Jurkat, Clone E6-1 (cell line): ENCODE results near the gene IL4I1.
"Not testable (repeated sequence)": the region's sequence is repeated elsewhere in the genome, so short reads cannot be mapped to it uniquely, and the experiment has no call there.

Experiments used
- DNase-seq: peaks from one replicate; pipeline ENCODE4 v3.0.0-alpha.2; 2011; ENCODE audit warnings: low read depth, low spot score
- H3K4me3 ChIP-seq: 2 replicates; pipeline ENCODE4 v1.5.1; 2011; ENCODE audit warnings: mild to moderate bottlenecking, low read length, control low read depth, moderate library complexity

The IL4I1 gene

DNA sequence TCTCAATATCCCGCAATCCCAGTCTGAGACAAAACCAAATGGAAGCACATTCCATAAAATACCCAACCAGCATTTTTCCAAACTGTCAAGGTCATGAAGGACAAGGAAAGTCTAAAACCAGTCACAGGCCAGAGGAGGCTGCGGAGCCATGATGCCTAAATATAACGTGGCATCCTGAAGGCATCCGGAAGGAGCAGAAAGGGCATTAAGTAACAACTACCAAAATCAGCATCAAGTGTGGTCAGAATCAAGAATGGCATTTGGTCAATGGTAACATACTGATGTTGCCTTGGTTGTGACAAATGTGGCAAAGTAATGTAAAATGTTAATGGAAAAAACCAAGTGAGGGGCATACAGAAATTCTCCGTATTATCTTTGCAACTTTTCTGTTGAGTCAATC lies 28.8 kb upstream of the IL4I1 start:
- H3K4me3 ChIP-seq = no peak overlapping the region

DNA sequence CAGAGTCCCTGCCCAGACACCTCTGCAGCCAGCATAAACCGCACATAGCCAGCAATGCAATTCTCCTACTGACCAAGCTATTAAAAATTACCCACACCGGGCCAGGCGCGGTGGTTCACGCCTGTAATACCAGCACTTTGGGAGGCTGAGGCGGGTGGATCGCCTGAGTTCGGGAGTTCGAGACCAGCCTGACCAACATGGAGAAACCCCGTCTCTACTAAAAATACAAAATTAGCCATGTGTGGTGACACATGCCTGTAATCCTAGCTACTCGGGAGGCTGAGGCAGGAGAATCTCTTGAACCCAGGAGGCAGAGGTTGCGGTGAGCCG lies 28.2 kb upstream of the IL4I1 start:
- H3K4me3 ChIP-seq, DNase-seq: not testable (repeated sequence)

More for the DNA sequence above, 28.8 kb upstream of the IL4I1 start:
- no peak for DNase-seq

- no peak overlapping the region for H3K4me3 ChIP-seq
- no peak for DNase-seq
These were observed 27.6 kb upstream of the IL4I1 start for GRCh38 chr19:49924004-49924880.

GRCh38 chr19:49923055-49924003 lies 26.6 kb upstream of the IL4I1 start:
- H3K4me3 ChIP-seq = no peak overlapping the region

DNA sequence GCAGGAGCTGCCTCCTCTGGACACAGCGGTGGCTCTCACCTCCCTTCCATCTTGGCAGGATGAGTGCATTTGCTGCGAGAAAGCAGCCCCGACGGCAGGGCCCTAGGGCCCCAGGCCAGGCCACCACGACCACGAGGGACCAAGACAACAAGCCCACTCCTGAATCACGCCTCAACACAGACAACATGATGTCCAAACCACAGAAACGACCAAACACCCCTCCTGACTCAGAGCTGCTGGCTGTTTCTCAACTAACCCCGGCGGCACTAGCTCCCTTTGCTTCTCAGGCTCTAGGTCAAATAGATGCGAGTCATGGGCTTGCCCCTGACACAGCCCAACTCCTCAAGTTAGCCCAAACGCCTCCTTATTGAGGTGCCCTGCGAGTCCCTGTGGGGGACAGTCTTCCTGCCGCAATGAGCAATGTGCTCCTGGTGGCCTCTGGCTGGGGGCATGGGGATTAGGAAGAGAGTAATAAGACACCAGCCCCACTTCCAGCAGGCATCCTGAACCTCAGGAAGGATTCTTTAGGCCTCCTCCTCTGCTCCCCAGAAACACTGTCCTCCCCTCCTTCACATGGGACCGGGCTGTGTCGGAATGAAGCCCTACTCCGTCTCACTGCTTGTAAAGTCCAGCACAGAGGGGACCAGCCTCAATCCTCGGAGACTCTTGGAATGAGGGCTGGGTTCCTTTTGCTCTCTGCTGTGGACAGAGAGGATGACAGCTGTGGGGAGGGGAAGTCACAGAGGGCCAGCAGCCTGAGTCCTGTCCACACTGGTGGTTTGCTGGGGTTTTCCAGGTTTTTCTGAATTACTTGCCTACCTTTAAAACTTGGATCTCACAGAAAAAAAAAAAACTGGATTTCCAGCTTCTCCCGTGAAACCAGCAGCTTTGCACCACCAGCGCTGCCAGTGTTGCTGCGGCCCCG lies 25.4 kb upstream of the IL4I1 start:
- no peak for DNase-seq
- H3K4me3 ChIP-seq = no peak overlapping the region

More at GRCh38 chr19:49923055-49924003, 26.6 kb upstream of the IL4I1 start:
- no peak for DNase-seq

GRCh38 chr19:49920624-49921363 lies 24.1 kb upstream of the IL4I1 start:
- no peak for DNase-seq
- no peak overlapping the region for H3K4me3 ChIP-seq

GRCh38 chr19:49918089-49918488 lies 21.4 kb upstream of the IL4I1 start:
- DNase-seq = no peak
- H3K4me3 ChIP-seq = no peak overlapping the region

DNA sequence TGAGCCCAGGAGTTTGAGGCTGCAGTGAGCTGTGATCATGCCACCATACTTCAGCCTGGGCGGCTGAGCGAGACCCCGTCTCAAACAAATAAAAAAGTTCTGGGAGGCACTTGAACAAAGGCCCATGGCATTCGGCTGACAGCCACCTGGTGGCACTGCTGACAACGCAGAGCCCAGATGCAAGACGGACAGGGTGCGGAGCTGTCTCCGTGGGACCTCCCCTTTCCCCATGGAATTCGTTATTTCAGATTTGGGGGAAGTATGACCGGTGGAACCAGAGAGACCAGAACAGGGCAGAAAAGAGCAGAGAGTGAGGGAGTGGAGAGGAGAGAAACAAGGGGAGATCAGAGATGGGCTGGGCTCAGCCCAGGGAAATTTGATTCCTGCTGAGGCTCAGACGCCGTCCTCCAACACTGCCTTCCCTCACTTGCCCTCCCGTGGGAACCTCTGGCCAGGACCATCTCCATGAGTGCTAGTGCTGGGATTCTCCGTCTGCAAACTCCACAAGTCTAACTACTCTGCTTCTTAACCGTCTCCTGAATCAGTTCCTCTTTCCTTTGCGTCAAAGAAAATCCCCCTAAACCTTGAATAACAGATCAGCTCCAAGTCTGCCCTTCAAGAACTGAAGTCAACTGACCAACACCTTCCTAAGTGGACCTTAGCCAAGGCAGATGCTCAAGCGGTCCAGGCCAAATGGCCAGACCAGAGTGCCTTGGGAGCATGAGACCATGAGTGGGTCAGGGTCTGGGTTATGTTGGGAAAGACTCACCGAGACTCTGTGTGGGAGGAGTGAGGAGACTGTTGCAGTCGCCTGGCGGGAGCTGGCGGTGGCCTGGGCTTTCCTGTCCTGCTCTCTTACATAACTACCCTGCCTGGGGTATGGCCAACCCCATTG lies 20.4 kb upstream of the IL4I1 start:
- no peak overlapping the region for H3K4me3 ChIP-seq
- no peak for DNase-seq

DNA sequence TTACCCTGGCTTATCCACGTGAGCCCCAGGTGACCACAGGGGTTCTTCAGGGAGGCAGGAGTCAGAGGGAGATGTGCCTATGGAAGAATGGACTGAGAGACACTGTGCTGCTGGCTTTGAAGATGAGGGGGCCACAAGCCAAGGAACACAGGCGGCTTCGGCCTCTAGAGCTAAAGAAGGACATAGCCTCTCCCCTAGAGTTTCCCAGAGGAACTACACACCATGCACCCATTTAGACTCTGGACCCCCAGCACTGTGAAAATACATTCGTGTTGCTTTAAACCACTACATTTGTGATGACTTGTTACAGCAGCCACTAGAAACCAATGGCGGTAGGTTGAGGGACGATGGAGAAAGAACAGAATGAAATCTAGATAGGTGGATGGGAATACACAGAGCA lies 18.6 kb upstream of the IL4I1 start:
- no peak for DNase-seq
- H3K4me3 ChIP-seq = no peak overlapping the region

- no peak overlapping the region for H3K4me3 ChIP-seq
These were observed 17.0 kb upstream of the IL4I1 start for GRCh38 chr19:49913720-49914119.

GRCh38 chr19:49912965-49913685 lies 16.4 kb upstream of the IL4I1 start:
- no peak for DNase-seq
- no peak overlapping the region for H3K4me3 ChIP-seq

More at GRCh38 chr19:49913720-49914119, 17.0 kb upstream of the IL4I1 start:
- no peak for DNase-seq

DNA sequence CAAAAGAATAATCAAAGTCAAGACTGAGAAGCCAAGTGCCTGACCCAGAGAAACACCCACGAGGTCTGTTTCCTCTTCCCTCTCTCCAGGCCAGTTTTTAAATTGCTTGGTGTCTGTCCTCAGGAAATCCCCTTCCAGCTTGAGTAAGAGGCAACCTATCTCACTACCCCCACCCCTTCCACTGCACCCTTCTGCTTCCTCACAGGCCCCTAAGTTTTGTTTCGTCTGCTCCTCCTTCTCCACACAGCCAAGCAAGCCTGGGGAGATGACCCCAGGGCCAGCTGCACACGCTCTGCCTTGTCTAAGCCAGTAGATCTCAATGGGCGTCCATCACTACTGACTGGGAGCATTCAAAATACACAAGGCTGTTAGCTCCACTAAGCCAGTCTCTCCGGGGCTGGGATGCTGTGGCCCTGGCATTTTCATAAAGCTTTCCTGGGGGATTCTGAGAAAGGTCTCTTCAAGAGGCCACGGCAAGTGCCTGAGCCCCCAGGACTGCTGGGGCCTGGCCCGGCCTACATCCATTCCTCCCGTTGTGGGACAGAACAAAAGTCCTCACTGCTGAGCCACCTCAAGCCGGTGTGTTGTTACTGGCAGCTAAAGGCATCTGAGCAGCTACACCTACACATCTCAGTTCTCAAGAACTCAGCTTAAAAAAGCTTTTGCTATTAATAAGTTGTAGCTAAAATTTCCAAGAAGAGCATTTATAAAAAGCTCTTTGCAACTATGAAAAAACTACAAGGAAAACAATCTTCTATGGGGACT lies 14.9 kb upstream of the IL4I1 start:
- DNase-seq = no peak
- H3K4me3 ChIP-seq = no peak overlapping the region

DNA sequence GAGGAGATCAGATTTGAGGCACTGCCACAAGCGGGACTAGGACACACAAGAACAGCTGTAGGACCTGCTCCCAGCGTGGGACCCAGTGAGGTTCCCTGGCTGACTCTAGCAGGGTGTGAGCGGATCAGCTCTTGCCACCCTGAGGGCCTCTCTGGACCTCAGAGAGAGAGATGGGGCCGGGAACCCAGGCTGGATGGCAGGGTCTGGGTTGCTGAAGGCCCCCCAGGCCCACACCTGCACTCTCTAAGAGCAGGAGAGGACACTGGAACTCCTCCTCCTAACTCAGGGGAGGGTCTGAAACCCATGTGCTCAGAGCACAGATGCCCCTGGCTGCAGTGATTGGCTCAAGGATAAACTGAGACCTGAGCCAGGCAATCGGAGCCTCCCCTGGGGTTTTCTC lies 13.5 kb upstream of the IL4I1 start:
- no peak overlapping the region for H3K4me3 ChIP-seq
- DNase-seq = no peak

- no peak for DNase-seq
- no peak overlapping the region for H3K4me3 ChIP-seq
These were observed 12.1 kb upstream of the IL4I1 start for GRCh38 chr19:49908480-49909420.

GRCh38 chr19:49907745-49908446 lies 11.2 kb upstream of the IL4I1 start:
- DNase-seq = no peak
- H3K4me3 ChIP-seq = no peak overlapping the region
